CD8-positive, alpha-beta memory T cell (primary cell): ENCODE results near the gene PAAF1. TPM values are rescaled to one million over a fixed set of nuclear protein-coding genes. Genes with fewer than 3 reads are reported as not detected.

ENCODE experiments used
- CTCF ChIA-PET: fragments of 350-600 bp; sonication (Branson Sonifier 250); formaldehyde crosslinking; loops from one replicate; lab custom pipeline; 2021; ENCODE audit warnings: antibody characterized with exemption; lab: Charles Lee
- POLR2A ChIA-PET: fragments of 350-600 bp; sonication (Branson Sonifier 250); formaldehyde crosslinking; loops from one replicate; lab custom pipeline; 2021; ENCODE audit warnings: antibody characterized with exemption; lab: Charles Lee
- DNase-seq, 5 donors: peaks; one replicate each; pipeline versions ENCODE4 v3.0.0 to v3.0.0-alpha.2; 2020 to 2022; ENCODE audit warnings: mixed read lengths in 1 of 5
- H3K27ac ChIP-seq: one replicate; pipeline ENCODE4 v1.7.0; 2013; ENCODE audit warnings: low read depth, mild to moderate bottlenecking, low read length, moderate library complexity
- H3K27me3 ChIP-seq: 2 replicates; pipeline ENCODE4 v1.7.0; 2013; ENCODE audit warnings: low read length, mild to moderate bottlenecking; ENCODE audit not compliant: insufficient read depth, poor library complexity, severe bottlenecking
- H3K36me3 ChIP-seq: 2 replicates; pipeline ENCODE4 v1.7.0; 2013; ENCODE audit warnings: mild to moderate bottlenecking, low read length, moderate library complexity; ENCODE audit not compliant: insufficient read depth
- H3K4me1 ChIP-seq: 2 replicates; pipeline ENCODE4 v1.7.0; 2013; ENCODE audit warnings: mild to moderate bottlenecking, low read length, moderate library complexity; ENCODE audit not compliant: insufficient read depth
- H3K4me3 ChIP-seq: 2 replicates; pipeline ENCODE4 v1.7.0; 2013; ENCODE audit warnings: mild to moderate bottlenecking, low read length
- H3K9me3 ChIP-seq: 2 replicates; pipeline ENCODE4 v1.7.0; 2013; ENCODE audit warnings: mild to moderate bottlenecking, low read length
- H3K27ac Mint-ChIP-seq, 8 donors: one replicate each; pipeline ENCODE4 v1.8.0; 2020 to 2021; ENCODE audit warnings: mixed read lengths in 8 of 8, mild to moderate bottlenecking in 6 of 8, inconsistent platforms in 3 of 8, moderate library complexity in 3 of 8
- H3K27me3 Mint-ChIP-seq, 2 donors: one replicate each; pipeline ENCODE4 v1.8.0; 2020 to 2021; ENCODE audit warnings: mixed read lengths in 2 of 2, mild to moderate bottlenecking in 1 of 2, moderate library complexity in 1 of 2
- H3K36me3 Mint-ChIP-seq, 3 donors: one replicate each; pipeline ENCODE4 v1.8.0; 2020 to 2021; ENCODE audit warnings: mixed read lengths in 3 of 3, inconsistent platforms in 1 of 3, mild to moderate bottlenecking in 1 of 3
- H3K4me1 Mint-ChIP-seq, 3 donors: one replicate each; pipeline ENCODE4 v1.8.0; 2020 to 2021; ENCODE audit warnings: mixed read lengths in 3 of 3, inconsistent platforms in 1 of 3, mild to moderate bottlenecking in 1 of 3
- H3K4me3 Mint-ChIP-seq, 7 donors: one replicate each; pipeline ENCODE4 v1.8.0; 2020 to 2021; ENCODE audit warnings: mixed read lengths in 7 of 7, mild to moderate bottlenecking in 6 of 7, moderate library complexity in 4 of 7, inconsistent platforms in 2 of 7
- H3K9me3 Mint-ChIP-seq, 5 donors: one replicate each; pipeline ENCODE4 v1.8.0; 2020 to 2022; ENCODE audit warnings: mixed read lengths in 5 of 5, mild to moderate bottlenecking in 3 of 5, moderate library complexity in 2 of 5, inconsistent platforms in 1 of 5
- polyA plus RNA-seq: library from polyadenylated mRNA; unstranded; fragments of 300-500 nt; fragmentation: Illumina TruSeq; gene quantifications from one replicate; pipeline ENCODE4 v1.2.3, GENCODE V29; 2021
- total RNA-seq, 2 experiments: library from RNA; stranded (reverse); gene quantifications; one replicate each; pipeline ENCODE4 v1.2.3, GENCODE V29; 2021

Gene PAAF1, protein sequence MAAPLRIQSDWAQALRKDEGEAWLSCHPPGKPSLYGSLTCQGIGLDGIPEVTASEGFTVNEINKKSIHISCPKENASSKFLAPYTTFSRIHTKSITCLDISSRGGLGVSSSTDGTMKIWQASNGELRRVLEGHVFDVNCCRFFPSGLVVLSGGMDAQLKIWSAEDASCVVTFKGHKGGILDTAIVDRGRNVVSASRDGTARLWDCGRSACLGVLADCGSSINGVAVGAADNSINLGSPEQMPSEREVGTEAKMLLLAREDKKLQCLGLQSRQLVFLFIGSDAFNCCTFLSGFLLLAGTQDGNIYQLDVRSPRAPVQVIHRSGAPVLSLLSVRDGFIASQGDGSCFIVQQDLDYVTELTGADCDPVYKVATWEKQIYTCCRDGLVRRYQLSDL
- total RNA-seq (10 to 100 TPM; 27.1 to 29.5 TPM), polyA plus RNA-seq (18.9 TPM)

DNA sequence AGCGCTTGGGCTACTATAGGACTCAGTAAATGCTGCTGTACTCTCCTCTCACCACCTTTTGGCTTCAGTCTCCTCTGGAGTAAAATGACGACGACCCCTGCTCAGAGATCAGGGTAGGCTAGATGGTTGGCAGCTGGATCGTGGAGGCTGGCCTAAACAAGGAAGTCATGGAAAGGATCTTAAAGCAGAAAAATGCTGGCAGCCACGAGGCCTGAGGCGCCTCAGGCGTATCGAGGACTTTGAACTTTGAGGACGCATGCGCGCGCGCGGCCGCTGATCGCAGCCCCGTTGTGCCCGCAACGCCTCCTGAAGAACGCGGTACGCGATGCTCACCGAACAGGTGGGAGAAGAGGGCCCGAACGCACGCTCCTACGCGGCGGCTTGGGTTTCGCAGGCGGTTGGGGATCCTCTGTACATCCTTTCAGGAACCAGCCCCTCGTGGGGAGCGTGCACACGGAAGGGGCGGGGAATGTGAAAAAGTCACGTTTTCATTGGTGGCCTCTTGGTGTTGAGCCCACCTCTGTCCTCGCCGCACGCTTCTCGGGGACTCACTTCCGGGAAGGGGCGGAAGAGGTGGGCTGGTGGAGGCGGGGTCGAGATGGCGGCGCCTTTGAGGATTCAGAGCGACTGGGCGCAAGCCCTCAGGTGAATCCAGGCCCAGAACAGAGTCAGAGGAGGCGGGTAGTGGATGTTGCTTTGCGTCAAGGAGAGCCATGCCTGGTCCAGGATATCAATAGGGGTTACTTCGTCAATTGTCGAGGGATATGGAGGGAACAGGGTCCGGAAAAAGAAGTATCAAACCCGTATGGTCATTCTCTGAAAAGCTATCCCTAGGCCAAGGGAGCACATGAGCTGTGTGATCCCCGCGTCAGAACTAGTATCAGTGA, at the start of gene PAAF1, which contains the start of gene COA4:
Gene PAAF1 (plus strand): TSS at position 576 of the 887 bp plus-strand sequence. CDS start 23 bp downstream, at position 599.
Gene COA4 (minus strand): TSS at position 423 of the 887 bp plus-strand sequence. CDS start 3,468 bp downstream, outside the sequence.
- ChIA-PET POLR2A (interaction anchor here (0.5 kb wide), 1 partner anchor 89 kb away, joined by 7 read pairs; no protein-coding TSS in a partner anchor), CTCF (no interaction called here)
- Mint-ChIP-seq H3K27ac (peak within 1 kb of the TSS; percentile 89 to 100 (median 99)), H3K27me3 (no peaks in the 10 kb centered on the region), H3K9me3 (no peaks in the 10 kb centered on the region), H3K4me1 (peaks cover 34 to 52% (median 43%) of the 10 kb centered on the region in 3 donors), H3K4me3 (peak within 1 kb of the TSS; percentile 95 to 99 (median 97)), H3K36me3 (peaks cover 0 to 41% (median 2%) of the 10 kb centered on the region in 3 donors)
- H3K9me3 ChIP-seq: no peaks in the 10 kb centered on the region
- peak within 1 kb of the TSS; percentile 92 for H3K4me3 ChIP-seq
- H3K36me3 ChIP-seq: peaks cover 5% of the 10 kb centered on the region
- DNase-seq: peak; percentile 88 to 96 (median 93)
- peaks cover 22% of the 10 kb centered on the region for H3K4me1 ChIP-seq
- H3K27me3 ChIP-seq: no peaks in the 10 kb centered on the region
- H3K27ac ChIP-seq: peak within 1 kb of the TSS; percentile 81

DNA sequence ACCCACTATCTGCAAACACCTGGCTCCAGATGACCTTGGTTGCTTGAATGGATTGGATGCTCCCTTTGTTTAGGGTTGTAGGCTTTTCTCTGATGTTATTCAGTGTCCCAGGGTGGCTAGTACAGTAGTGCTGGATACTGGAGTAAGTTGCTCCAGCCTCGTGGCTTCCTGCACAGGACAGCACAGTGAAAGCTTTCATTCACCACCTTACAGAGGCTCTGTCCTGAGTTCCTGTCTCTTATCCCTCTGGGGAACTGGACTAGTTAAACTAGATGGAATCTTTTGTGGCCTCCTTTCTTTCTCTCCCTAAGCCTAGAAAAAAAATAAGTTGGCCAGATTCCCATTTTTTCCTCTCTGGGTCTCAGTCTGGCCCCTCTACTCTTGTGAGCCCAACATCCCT, 46.5 kb upstream of the PAAF1 start:
- no peaks in the 10 kb centered on the region for H3K9me3 ChIP-seq
- H3K9me3 Mint-ChIP-seq: no peaks in the 10 kb centered on the region
- no peak for DNase-seq
- H3K4me1 ChIP-seq: no peaks in the 10 kb centered on the region
- H3K36me3 Mint-ChIP-seq: peaks cover 0 to 71% (median 23%) of the 10 kb centered on the region in 3 donors
- H3K27ac Mint-ChIP-seq: peak overlapping the region in 1 of 8 donors; percentile 22
- ChIA-PET POLR2A (no interaction called here), CTCF (no interaction called here)
- H3K27ac ChIP-seq: no peak overlapping the region
- H3K4me3 ChIP-seq: no peak overlapping the region
- no peaks in the 10 kb centered on the region for H3K4me1 Mint-ChIP-seq
- H3K27me3 ChIP-seq: no peaks in the 10 kb centered on the region
- no peaks in the 10 kb centered on the region for H3K36me3 ChIP-seq
- no peak overlapping the region for H3K4me3 Mint-ChIP-seq
- H3K27me3 Mint-ChIP-seq: no peaks in the 10 kb centered on the region

DNA sequence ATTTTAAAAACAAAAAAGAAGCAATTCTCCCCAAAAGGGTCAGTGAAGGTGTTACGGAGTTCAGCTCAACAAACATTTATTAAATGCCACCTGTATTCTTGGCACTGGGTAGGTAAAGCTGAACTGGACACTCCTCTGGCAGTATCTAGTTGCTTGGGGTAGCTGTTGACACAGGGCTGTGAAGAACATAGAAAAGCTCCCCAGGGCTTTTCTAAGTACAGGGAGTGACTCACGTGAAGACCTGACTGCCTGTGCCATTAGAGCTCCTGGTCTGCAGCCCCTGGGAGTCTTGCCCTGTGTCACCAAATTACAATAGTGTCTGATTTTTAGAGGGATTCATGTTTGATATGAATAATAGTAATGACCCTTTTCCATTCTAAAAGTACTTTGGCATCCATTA, 43.7 kb upstream of the PAAF1 start:
- no peak overlapping the region for H3K4me3 ChIP-seq
- H3K36me3 ChIP-seq: no peaks in the 10 kb centered on the region
- Mint-ChIP-seq H3K36me3 (peaks cover 0 to 69% (median 13%) of the 10 kb centered on the region in 3 donors), H3K4me3 (no peak overlapping the region), H3K9me3 (no peaks in the 10 kb centered on the region), H3K27ac (no peak overlapping the region), H3K27me3 (no peaks in the 10 kb centered on the region), H3K4me1 (no peaks in the 10 kb centered on the region)
- no peak overlapping the region for H3K27ac ChIP-seq
- DNase-seq: no peak
- H3K27me3 ChIP-seq: no peaks in the 10 kb centered on the region
- no peaks in the 10 kb centered on the region for H3K9me3 ChIP-seq
- POLR2A ChIA-PET: no interaction called here
- CTCF ChIA-PET: interaction anchor here (1.0 kb wide), 1 partner anchor 147 kb away, joined by 3 read pairs; no protein-coding TSS in a partner anchor
- H3K4me1 ChIP-seq: no peaks in the 10 kb centered on the region

DNA sequence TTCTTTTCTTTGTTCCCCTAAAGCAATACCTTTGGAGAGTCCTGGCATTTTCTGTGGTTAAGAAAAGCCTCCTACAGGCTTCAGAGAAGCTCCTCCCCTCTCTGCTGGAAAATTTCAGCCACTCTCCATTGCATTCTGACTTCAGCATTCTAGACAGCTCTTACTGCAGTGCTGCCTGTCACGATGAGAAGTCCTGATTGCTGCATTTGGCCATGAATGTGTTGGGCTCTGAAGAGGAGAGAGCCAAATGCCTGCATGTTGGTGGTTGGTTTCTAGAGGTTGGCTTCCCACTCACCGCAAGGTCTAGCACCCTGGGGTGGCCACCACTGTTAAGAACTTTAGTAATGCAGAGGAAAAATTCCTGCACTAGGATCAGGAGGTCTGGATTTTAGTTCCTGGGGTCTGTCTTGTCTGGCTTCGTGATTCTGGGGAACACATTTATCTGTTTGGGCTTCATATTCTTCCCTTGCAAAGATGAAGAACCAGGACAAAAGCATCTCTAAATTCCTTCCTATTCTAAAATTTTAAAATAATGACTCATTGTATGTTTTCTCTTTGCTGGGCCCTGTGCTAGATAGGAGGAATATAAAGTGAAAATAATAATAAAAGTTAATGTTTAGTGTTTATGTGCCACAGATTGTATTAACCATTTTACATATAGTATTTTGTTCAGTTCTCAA, 38.2 kb upstream of the PAAF1 start:
- H3K27ac Mint-ChIP-seq: peak overlapping the region in 4 of 8 donors; percentile 11 to 84 (median 38)
- no peak for DNase-seq
- peaks cover 0 to 52% (median 11%) of the 10 kb centered on the region in 3 donors for H3K36me3 Mint-ChIP-seq
- Histone ChIP-seq H3K4me1 (no peaks in the 10 kb centered on the region), H3K9me3 (no peaks in the 10 kb centered on the region), H3K4me3 (no peak overlapping the region), H3K27ac (no peak overlapping the region), H3K27me3 (no peaks in the 10 kb centered on the region), H3K36me3 (peaks cover 7% of the 10 kb centered on the region)
- no peak overlapping the region for H3K4me3 Mint-ChIP-seq
- peaks cover 0 to 5% (median 0%) of the 10 kb centered on the region in 3 donors for H3K4me1 Mint-ChIP-seq
- no peaks in the 10 kb centered on the region for H3K9me3 Mint-ChIP-seq
- H3K27me3 Mint-ChIP-seq: no peaks in the 10 kb centered on the region
- CTCF ChIA-PET: no interaction called here
- POLR2A ChIA-PET: no interaction called here

DNA sequence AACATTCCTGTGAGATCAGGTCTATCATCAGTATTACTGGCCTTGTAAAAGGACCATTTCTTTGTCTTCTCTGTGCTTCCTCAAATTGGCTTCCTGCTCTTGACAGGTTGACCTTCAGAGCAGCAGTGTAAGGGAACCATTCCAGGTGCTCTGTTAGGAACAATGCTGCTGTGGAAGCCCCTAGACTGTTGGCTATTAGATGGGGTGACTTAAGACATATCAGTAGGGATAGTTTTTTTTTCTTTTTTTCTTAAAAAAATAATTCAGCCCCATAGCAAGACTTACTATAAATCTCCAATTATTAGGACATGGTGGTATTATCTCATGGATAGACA, 37.7 kb upstream of the PAAF1 start:
- Histone ChIP-seq H3K4me1 (no peaks in the 10 kb centered on the region), H3K27me3 (no peaks in the 10 kb centered on the region), H3K36me3 (peaks cover 8% of the 10 kb centered on the region), H3K27ac (no peak overlapping the region), H3K9me3 (no peaks in the 10 kb centered on the region), H3K4me3 (no peak overlapping the region)
- Mint-ChIP-seq H3K4me1 (peaks cover 0 to 5% (median 0%) of the 10 kb centered on the region in 3 donors), H3K27me3 (no peaks in the 10 kb centered on the region), H3K27ac (peak overlapping the region in 1 of 8 donors; percentile 84), H3K9me3 (no peaks in the 10 kb centered on the region), H3K36me3 (peaks cover 0 to 54% (median 11%) of the 10 kb centered on the region in 3 donors), H3K4me3 (no peak overlapping the region)
- CTCF ChIA-PET: no interaction called here
- no peak for DNase-seq
- POLR2A ChIA-PET: no interaction called here

DNA sequence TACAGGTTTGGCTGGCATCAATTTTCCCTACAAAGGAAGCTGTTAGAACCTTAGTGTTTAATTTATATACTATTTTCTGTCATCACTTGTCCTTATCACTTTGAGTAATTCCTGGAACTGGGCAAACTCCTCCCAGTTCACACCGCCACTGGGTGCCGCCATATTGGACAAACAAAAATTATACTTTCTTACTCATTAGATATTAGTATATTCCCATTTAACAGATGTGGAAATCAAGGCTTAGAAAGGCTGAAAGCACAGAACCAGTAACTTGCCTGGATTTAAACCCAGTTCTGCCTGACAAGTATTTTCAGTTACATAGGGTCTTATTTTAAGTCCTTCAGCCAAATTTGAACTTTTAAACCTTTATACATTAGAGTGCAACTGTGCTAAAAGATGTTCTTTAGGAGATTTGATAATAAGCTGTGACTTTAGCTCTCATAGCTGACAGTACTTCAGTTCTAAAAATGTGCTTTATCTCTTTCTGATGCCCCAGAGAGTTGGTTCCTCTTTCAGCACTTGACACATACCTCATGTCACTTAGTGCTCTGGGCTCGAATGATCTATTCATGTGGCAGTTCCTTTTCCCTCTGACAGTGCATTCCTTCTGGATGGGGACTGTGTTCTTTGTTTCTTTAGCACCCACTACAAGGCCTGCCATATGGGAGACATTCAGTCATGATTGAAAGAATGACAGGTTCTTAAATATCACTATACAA, 25.6 kb upstream of the PAAF1 start:
- Histone ChIP-seq H3K4me1 (no peaks in the 10 kb centered on the region), H3K27ac (no peak overlapping the region), H3K36me3 (no peaks in the 10 kb centered on the region), H3K4me3 (no peak overlapping the region), H3K9me3 (no peaks in the 10 kb centered on the region), H3K27me3 (no peaks in the 10 kb centered on the region)
- CTCF ChIA-PET: no interaction called here
- Mint-ChIP-seq H3K4me3 (no peak overlapping the region), H3K9me3 (no peaks in the 10 kb centered on the region), H3K27me3 (no peaks in the 10 kb centered on the region), H3K36me3 (peaks cover 4 to 66% (median 16%) of the 10 kb centered on the region in 3 donors), H3K27ac (peak overlapping the region in 1 of 8 donors; percentile 21), H3K4me1 (no peaks in the 10 kb centered on the region)
- POLR2A ChIA-PET: no interaction called here
- DNase-seq: no peak

DNA sequence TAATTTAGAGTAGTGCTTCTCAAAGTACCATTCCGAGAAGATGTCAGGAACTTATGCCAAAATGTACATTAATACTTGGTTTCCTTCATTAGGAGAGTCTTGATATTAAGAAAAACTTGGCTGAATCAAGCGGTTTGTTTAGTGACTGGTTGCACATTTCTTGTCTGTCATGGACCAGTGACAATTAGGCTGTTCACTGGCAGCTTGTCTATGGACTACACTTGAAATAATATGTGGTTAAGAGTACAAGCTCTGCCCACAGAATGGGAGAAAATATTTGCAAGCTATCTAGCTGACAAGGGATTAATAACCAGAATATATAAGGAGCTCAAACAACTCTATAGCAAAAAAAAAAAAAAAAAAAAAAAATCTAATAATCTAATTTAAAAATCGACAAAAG, 24.8 kb upstream of the PAAF1 start:
- H3K4me1 ChIP-seq: no peaks in the 10 kb centered on the region
- no peaks in the 10 kb centered on the region for H3K9me3 Mint-ChIP-seq
- H3K27me3 Mint-ChIP-seq: no peaks in the 10 kb centered on the region
- H3K4me3 ChIP-seq: no peak overlapping the region
- no peak overlapping the region for H3K27ac Mint-ChIP-seq
- no peaks in the 10 kb centered on the region for H3K4me1 Mint-ChIP-seq
- no peak overlapping the region for H3K27ac ChIP-seq
- CTCF ChIA-PET: no interaction called here
- POLR2A ChIA-PET: no interaction called here
- H3K9me3 ChIP-seq: no peaks in the 10 kb centered on the region
- peaks cover 4 to 61% (median 17%) of the 10 kb centered on the region in 3 donors for H3K36me3 Mint-ChIP-seq
- DNase-seq: no peak
- H3K4me3 Mint-ChIP-seq: no peak overlapping the region
- no peaks in the 10 kb centered on the region for H3K27me3 ChIP-seq
- H3K36me3 ChIP-seq: no peaks in the 10 kb centered on the region
